H9 (cell line): ENCODE measurements around the gene C6orf52. TPM values are rescaled to one million over a fixed set of nuclear protein-coding genes. Genes with fewer than 3 reads are reported as not detected.

Experiments used
- DNase-seq: peaks from one replicate; pipeline ENCODE4 v3.0.0-alpha.2; 2017
- H2AFZ ChIP-seq: one replicate; pipeline ENCODE4 v1.6.1; 2013; ENCODE audit warnings: mild to moderate bottlenecking, low read length, control low read depth, moderate library complexity
- H2AK5ac ChIP-seq: 2 replicates; pipeline ENCODE4 v1.6.1; 2013; ENCODE audit warnings: low read length, control low read depth, mixed read lengths; ENCODE audit not compliant: insufficient read length
- H2BK120ac ChIP-seq: one replicate; pipeline ENCODE4 v1.6.1; 2013; ENCODE audit warnings: low read depth, mild to moderate bottlenecking, low read length, control low read depth, inconsistent platforms; ENCODE audit not compliant: poor library complexity, severe bottlenecking
- H2BK12ac ChIP-seq: 2 replicates; pipeline ENCODE4 v1.6.1; 2013; ENCODE audit warnings: low read length, control low read depth, mixed read lengths, low read depth; ENCODE audit not compliant: insufficient read length
- H2BK15ac ChIP-seq: 2 replicates; pipeline ENCODE4 v1.6.1; 2013; ENCODE audit warnings: low read depth, low read length, control low read depth
- H2BK20ac ChIP-seq: one replicate; pipeline ENCODE4 v1.6.1; 2013; ENCODE audit warnings: low read depth, mild to moderate bottlenecking, low read length, control low read depth, inconsistent platforms; ENCODE audit not compliant: poor library complexity, severe bottlenecking
- H2BK5ac ChIP-seq: 2 replicates; pipeline ENCODE4 v1.6.1; 2013; ENCODE audit warnings: low read length, control low read depth, mixed read lengths; ENCODE audit not compliant: insufficient read length
- H3K14ac ChIP-seq: 2 replicates; pipeline ENCODE4 v1.6.1; 2013; ENCODE audit warnings: low read length, control low read depth; ENCODE audit not compliant: insufficient read depth
- H3K18ac ChIP-seq: 2 replicates; pipeline ENCODE4 v1.6.1; 2013; ENCODE audit warnings: low read depth, mild to moderate bottlenecking, mixed read lengths, low read length, control low read depth; ENCODE audit not compliant: insufficient read length
- H3K23ac ChIP-seq: 2 replicates; pipeline ENCODE4 v1.6.1; 2013; ENCODE audit warnings: low read length, control low read depth, mixed read lengths, low read depth; ENCODE audit not compliant: insufficient read length
- H3K23me2 ChIP-seq: 2 replicates; pipeline ENCODE4 v1.6.1; 2013; ENCODE audit warnings: low read depth, mild to moderate bottlenecking, mixed read lengths, low read length, control low read depth; ENCODE audit not compliant: insufficient read length, poor library complexity, severe bottlenecking
- H3K27ac ChIP-seq: 2 replicates; pipeline ENCODE4 v1.5.1; 2013; ENCODE audit warnings: low read length, control low read depth, mixed read lengths, low read depth; ENCODE audit not compliant: insufficient read length
- H3K27me3 ChIP-seq: 2 replicates; pipeline ENCODE4 v1.6.1; 2013; ENCODE audit warnings: low read length, control low read depth, inconsistent platforms; ENCODE audit not compliant: insufficient read depth
- H3K4ac ChIP-seq: 2 replicates; pipeline ENCODE4 v1.6.1; 2013; ENCODE audit warnings: low read depth, mild to moderate bottlenecking, control low read depth, inconsistent platforms, low read length, moderate library complexity
- H3K4me1 ChIP-seq: 2 replicates; pipeline ENCODE4 v1.6.1; 2013; ENCODE audit warnings: low read length, control low read depth, inconsistent platforms; ENCODE audit not compliant: insufficient read depth
- H3K4me2 ChIP-seq: 2 replicates; pipeline ENCODE4 v1.6.1; 2013; ENCODE audit warnings: low read length, control low read depth, mixed read lengths; ENCODE audit not compliant: insufficient read length, insufficient read depth
- H3K56ac ChIP-seq: 2 replicates; pipeline ENCODE4 v1.6.1; 2013; ENCODE audit warnings: low read depth, mild to moderate bottlenecking, mixed read lengths, low read length, control low read depth; ENCODE audit not compliant: insufficient read length
- H3K79me1 ChIP-seq: 2 replicates; pipeline ENCODE4 v1.6.1; 2013; ENCODE audit warnings: low read depth, mild to moderate bottlenecking, moderate library complexity, low read length, control low read depth, inconsistent platforms; ENCODE audit not compliant: insufficient read depth, poor library complexity, severe bottlenecking
- H3K79me2 ChIP-seq: 2 replicates; pipeline ENCODE4 v1.6.1; 2013; ENCODE audit warnings: low read length, control low read depth, inconsistent platforms; ENCODE audit not compliant: insufficient read depth
- H3K9ac ChIP-seq: 2 replicates; pipeline ENCODE4 v1.6.1; 2013; ENCODE audit warnings: low read length, control low read depth, mixed read lengths; ENCODE audit not compliant: insufficient read length; ENCODE audit errors: extremely low read depth
- H3K9me3 ChIP-seq: one replicate; pipeline ENCODE4 v1.6.1; 2013; ENCODE audit warnings: low read depth, low read length, inconsistent platforms; ENCODE audit not compliant: control insufficient read depth
- H3T11ph ChIP-seq: one replicate; pipeline ENCODE4 v1.6.1; 2013; ENCODE audit warnings: mild to moderate bottlenecking, low read length, control low read depth, inconsistent platforms
- H4K20me1 ChIP-seq: one replicate; pipeline ENCODE4 v1.6.1; 2013; ENCODE audit not compliant: control insufficient read depth, insufficient read length, insufficient read depth
- H4K5ac ChIP-seq: 2 replicates; pipeline ENCODE4 v1.6.1; 2013; ENCODE audit warnings: low read depth, mild to moderate bottlenecking, mixed read lengths, low read length, control low read depth; ENCODE audit not compliant: insufficient read length
- H4K8ac ChIP-seq: replicated peaks from 2 replicates; pipeline ENCODE4 v1.6.1; 2013; ENCODE audit warnings: low read length, control low read depth, mixed read lengths, low read depth; ENCODE audit not compliant: insufficient read length
- H4K91ac ChIP-seq: 2 replicates; pipeline ENCODE4 v1.6.1; 2013; ENCODE audit warnings: low read depth, mild to moderate bottlenecking, moderate library complexity, mixed read lengths, low read length, control low read depth; ENCODE audit not compliant: insufficient read length
- H3K27ac Mint-ChIP-seq, 3 experiments: 2 replicates in 2 of 3; 3 replicates in 1 of 3; pipeline ENCODE4 v1.8.0; 2020 to 2021; ENCODE audit warnings: mixed read lengths in 3 of 3, mild to moderate bottlenecking in 1 of 3, moderate library complexity in 1 of 3
- H3K27me3 Mint-ChIP-seq: 2 replicates; pipeline ENCODE4 v1.8.0; 2021; ENCODE audit warnings: low read depth, mild to moderate bottlenecking, moderate library complexity, mixed read lengths
- H3K36me3 Mint-ChIP-seq, 3 experiments: 2 replicates in 2 of 3; 3 replicates in 1 of 3; pipeline ENCODE4 v1.8.0; 2020 to 2021; ENCODE audit warnings: low read depth in 3 of 3, mixed read lengths in 3 of 3; ENCODE audit not compliant: insufficient read depth in 1 of 3
- H3K4me1 Mint-ChIP-seq, 2 experiments: 2 replicates each; pipeline ENCODE4 v1.8.0; 2020; ENCODE audit warnings: mixed read lengths in 2 of 2
- H3K4me3 Mint-ChIP-seq, 2 experiments: 2 replicates in 1 of 2; 3 replicates in 1 of 2; pipeline ENCODE4 v1.8.0; 2020 to 2021; ENCODE audit warnings: mild to moderate bottlenecking in 2 of 2, mixed read lengths in 2 of 2, moderate library complexity in 1 of 2
- H3K9me3 Mint-ChIP-seq, 2 experiments: 2 replicates in 1 of 2; 3 replicates in 1 of 2; pipeline ENCODE4 v1.8.0; 2020; ENCODE audit warnings: mild to moderate bottlenecking in 2 of 2, mixed read lengths in 2 of 2, moderate library complexity in 1 of 2
- WGBS: extraction: QIAGEN DNeasy Blood & Tissue Kit; methylation state at CpG from one replicate; pipeline ENCODE4 v1.1.7; 2013; ENCODE audit warnings: missing lambda C conversion rate, low lambda C conversion rate, mixed read lengths; ENCODE audit not compliant: insufficient read length; ENCODE audit errors: extremely low coverage; 5-methylcytosine and 5-hydroxymethylcytosine counted together
- total RNA-seq: library from RNA; stranded (reverse); gene quantifications from 2 replicates; pipeline ENCODE4 v1.2.1, GENCODE V29; 2021
- TF ChIP-seq, protein P1 (sequence below): fragments of 200-600 bp; sonication (generic); conservative IDR thresholded peaks from 3 replicates; pipeline ENCODE4 v1.8.0; 2021; ENCODE audit warnings: antibody characterized with exemption, mild to moderate bottlenecking

Gene C6orf52
- total RNA-seq, 1 experiment from 2014 or later = 1.8 TPM

DNA sequence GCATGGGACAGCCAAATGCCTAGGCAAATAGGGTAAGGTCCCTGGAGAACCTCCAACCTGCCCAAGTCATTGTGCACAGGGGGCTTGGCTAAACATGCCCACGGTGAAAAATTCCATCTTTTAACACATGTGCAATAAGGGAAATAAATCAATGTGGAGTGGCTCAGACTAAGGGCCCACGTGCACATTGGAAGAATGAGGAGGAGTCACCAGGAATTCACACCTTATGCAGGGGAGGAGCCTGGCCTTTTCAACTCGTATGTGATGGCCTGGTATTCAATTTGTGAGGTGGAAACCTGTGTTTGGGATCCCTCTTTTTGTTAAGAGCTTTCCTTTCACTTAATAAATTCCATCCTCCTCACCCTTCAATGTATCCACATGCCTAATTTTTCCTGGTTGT lies 12.6 kb downstream of the C6orf52 start:
- H3K27ac Mint-ChIP-seq = no peak overlapping the region
- no peaks in the 10 kb centered on the region for H3K9me3 Mint-ChIP-seq
- H3K9ac ChIP-seq = no peak overlapping the region
- no peak overlapping the region for H4K8ac ChIP-seq
- H3K4me2 ChIP-seq = no peak overlapping the region
- no peaks in the 10 kb centered on the region for H3K79me2 ChIP-seq
- no peak overlapping the region for H3K4ac ChIP-seq
- H4K91ac ChIP-seq = no peak overlapping the region
- no peaks in the 10 kb centered on the region for H3K4me1 Mint-ChIP-seq
- H3K79me1 ChIP-seq = no peaks in the 10 kb centered on the region
- WGBS = no CpG with 5 or more reads among the region's 3 CpGs
- no peak overlapping the region for H3K23ac ChIP-seq
- H3K4me3 Mint-ChIP-seq = no peak overlapping the region
- H3T11ph ChIP-seq = no peak overlapping the region
- DNase-seq = no peak
- H3K23me2 ChIP-seq = no peaks in the 10 kb centered on the region
- no peaks in the 10 kb centered on the region for H4K20me1 ChIP-seq
- no peaks in the 10 kb centered on the region for H3K27me3 Mint-ChIP-seq
- no peak overlapping the region for H2AK5ac ChIP-seq
- no peak overlapping the region for H2BK15ac ChIP-seq
- H2BK20ac ChIP-seq = no peak overlapping the region
- no peak overlapping the region for H2AFZ ChIP-seq
- H3K56ac ChIP-seq = no peak overlapping the region
- H2BK5ac ChIP-seq = no peak overlapping the region
- no peak overlapping the region for H4K5ac ChIP-seq
- no peak overlapping the region for H2BK12ac ChIP-seq
- H3K36me3 Mint-ChIP-seq = no peaks in the 10 kb centered on the region
- TF ChIP-seq, protein P1, sequence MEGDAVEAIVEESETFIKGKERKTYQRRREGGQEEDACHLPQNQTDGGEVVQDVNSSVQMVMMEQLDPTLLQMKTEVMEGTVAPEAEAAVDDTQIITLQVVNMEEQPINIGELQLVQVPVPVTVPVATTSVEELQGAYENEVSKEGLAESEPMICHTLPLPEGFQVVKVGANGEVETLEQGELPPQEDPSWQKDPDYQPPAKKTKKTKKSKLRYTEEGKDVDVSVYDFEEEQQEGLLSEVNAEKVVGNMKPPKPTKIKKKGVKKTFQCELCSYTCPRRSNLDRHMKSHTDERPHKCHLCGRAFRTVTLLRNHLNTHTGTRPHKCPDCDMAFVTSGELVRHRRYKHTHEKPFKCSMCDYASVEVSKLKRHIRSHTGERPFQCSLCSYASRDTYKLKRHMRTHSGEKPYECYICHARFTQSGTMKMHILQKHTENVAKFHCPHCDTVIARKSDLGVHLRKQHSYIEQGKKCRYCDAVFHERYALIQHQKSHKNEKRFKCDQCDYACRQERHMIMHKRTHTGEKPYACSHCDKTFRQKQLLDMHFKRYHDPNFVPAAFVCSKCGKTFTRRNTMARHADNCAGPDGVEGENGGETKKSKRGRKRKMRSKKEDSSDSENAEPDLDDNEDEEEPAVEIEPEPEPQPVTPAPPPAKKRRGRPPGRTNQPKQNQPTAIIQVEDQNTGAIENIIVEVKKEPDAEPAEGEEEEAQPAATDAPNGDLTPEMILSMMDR = no peak
- no peak overlapping the region for H3K27ac ChIP-seq
- no peak overlapping the region for H3K18ac ChIP-seq
- H3K14ac ChIP-seq = no peak overlapping the region
- no peaks in the 10 kb centered on the region for H3K4me1 ChIP-seq
- H3K27me3 ChIP-seq = no peaks in the 10 kb centered on the region
- no peaks in the 10 kb centered on the region for H3K9me3 ChIP-seq
- no peak overlapping the region for H2BK120ac ChIP-seq
